RWPE2 (cell line): Measurements from ENCODE around the gene NADK.

ENCODE experiments used
- ATAC-seq: fragments of 200-7000 bp; cut with Tn5 transposase; 3 replicates; pipeline ENCODE4 v1.9.1; 2021; ENCODE audit warnings: low read depth
- DNase-seq: peaks from one replicate; pipeline ENCODE4 v3.0.0-alpha.2; 2020; ENCODE audit warnings: low spot score
- H3K27ac ChIP-seq: fragments of 450-650 bp; 2 replicates; pipeline ENCODE4 v1.5.1; 2017; ENCODE audit warnings: mild to moderate bottlenecking; ENCODE audit not compliant: poor library complexity, severe bottlenecking
- H3K27me3 ChIP-seq: fragments of 250-450 bp; sonication (Bioruptor Pico); 2 replicates; pipeline ENCODE4 v1.5.1; 2021; ENCODE audit warnings: mild to moderate bottlenecking, moderate library complexity; ENCODE audit not compliant: insufficient read depth, poor library complexity, severe bottlenecking
- H3K36me3 ChIP-seq: fragments of 250-450 bp; sonication (Bioruptor Pico); 2 replicates; pipeline ENCODE4 v1.5.1; 2020; ENCODE audit warnings: low read depth, mild to moderate bottlenecking, moderate library complexity
- H3K4me1 ChIP-seq: fragments of 250-450 bp; sonication (Bioruptor Pico); 2 replicates; pipeline ENCODE4 v1.5.1; 2021; ENCODE audit warnings: mild to moderate bottlenecking, moderate library complexity; ENCODE audit not compliant: insufficient read depth, poor library complexity, severe bottlenecking
- H3K4me3 ChIP-seq: fragments of 250-450 bp; sonication (Bioruptor Pico); 2 replicates; pipeline ENCODE4 v1.5.1; 2021; ENCODE audit warnings: mild to moderate bottlenecking, moderate library complexity; ENCODE audit not compliant: severe bottlenecking
- H3K9me3 ChIP-seq: fragments of 250-450 bp; sonication (Bioruptor Pico); 2 replicates; pipeline ENCODE4 v1.5.1; 2021; ENCODE audit warnings: mild to moderate bottlenecking, moderate library complexity; ENCODE audit not compliant: severe bottlenecking
- CTCF ChIP-seq: fragments of 450-650 bp; IDR thresholded peaks from one replicate; pipeline ENCODE4 v1.5.1; 2017; ENCODE audit warnings: mild to moderate bottlenecking, moderate library complexity; ENCODE audit not compliant: poor library complexity, severe bottlenecking

The NADK gene

GRCh38 chr1:1782399-1783221, 4.3 kb upstream of the NADK start:
- Histone ChIP-seq H3K4me3 (peak overlapping the region; percentile 16), H3K27ac (peak overlapping the region; percentile 60), H3K9me3 (no peaks in the 10 kb centered on the region), H3K27me3 (no peaks in the 10 kb centered on the region), H3K36me3 (peaks cover 28% of the 10 kb centered on the region), H3K4me1 (peaks cover 25% of the 10 kb centered on the region)
- peak; percentile 72 for ATAC-seq
- DNase-seq, result no peak
- TF ChIP-seq CTCF, result no peak

GRCh38 chr1:1781526-1781903, 3.2 kb upstream of the NADK start:
- Histone ChIP-seq H3K36me3 (peaks cover 17% of the 10 kb centered on the region), H3K4me3 (no peak overlapping the region), H3K9me3 (no peaks in the 10 kb centered on the region), H3K27ac (peak overlapping the region; percentile 60), H3K4me1 (peaks cover 25% of the 10 kb centered on the region), H3K27me3 (no peaks in the 10 kb centered on the region)
- DNase-seq (no peak), ATAC-seq (no peak)
- TF ChIP-seq CTCF, result no peak

- H3K27me3 ChIP-seq, result no peaks in the 10 kb centered on the region
- no peaks in the 10 kb centered on the region for H3K9me3 ChIP-seq
- no peak for ATAC-seq
- peaks cover 25% of the 10 kb centered on the region for H3K4me1 ChIP-seq
- peaks cover 10% of the 10 kb centered on the region for H3K36me3 ChIP-seq
- H3K4me3 ChIP-seq, result no peak overlapping the region
- peak overlapping the region; percentile 73 for H3K27ac ChIP-seq
- no peak for DNase-seq
- TF ChIP-seq CTCF, result no peak
These were observed 2.6 kb upstream of the NADK start for GRCh38 chr1:1780598-1781525.

- DNase-seq (no peak), ATAC-seq (no peak; the same call in 2 of the 3 replicates)
- H3K4me3 ChIP-seq, result no peak overlapping the region
These were observed 1.7 kb upstream of the NADK start for GRCh38 chr1:1779691-1780597.

More at GRCh38 chr1:1779691-1780597, 1.7 kb upstream of the NADK start:
- Histone ChIP-seq H3K36me3 (peaks cover 2% of the 10 kb centered on the region; the same call in 1 of the 2 replicates), H3K27me3 (no peaks in the 10 kb centered on the region), H3K27ac (peak overlapping the region; percentile 73), H3K4me1 (peaks cover 24% of the 10 kb centered on the region), H3K9me3 (no peaks in the 10 kb centered on the region)
- no peak for TF ChIP-seq CTCF
